Pancreas (tissue), 10 donors: ENCODE results near the gene CHRDL1. TPM values are rescaled to one million over a fixed set of nuclear protein-coding genes. Genes with fewer than 3 reads are reported as not detected.
A peak's percentile ranks its signal among the peaks of the same experiment; 100 is the strongest.
"Not testable (repeated sequence)": the region's sequence is repeated elsewhere in the genome, so short reads cannot be mapped to it uniquely, and the experiment has no call there.

Experiments used
- ATAC-seq, 4 donors: fragments of 200-7000 bp; cut with Tn5 transposase; one replicate each; pipeline versions ENCODE4 v1.8.0 to v1.9.1; 2020; ENCODE audit warnings: mild to moderate bottlenecking in 4 of 4, moderate library complexity in 4 of 4
- DNase-seq, 6 donors: peaks; one replicate each; pipeline ENCODE4 v3.0.0-alpha.2; 2020
- FAIRE-seq: peaks from 2 replicates; lab custom pipeline; 2012; peaks lifted over from hg19 to GRCh38; lab: Jason Lieb, UNC
- H3K27ac ChIP-seq, 4 donors: fragments of 200-600 bp; sonication (generic); 1 replicate in 3 of 4; 2 replicates in 1 of 4; pipeline versions ENCODE4 v1.5.0 to v1.8.0; 2020
- H3K27me3 ChIP-seq, 4 donors: fragments of 200-600 bp; one replicate each; pipeline ENCODE4 v1.8.0; 2021
- H3K36me3 ChIP-seq, 3 donors: fragments of 200-600 bp; sonication (generic) in 1 of 3; one replicate each; pipeline versions ENCODE4 v1.5.0 to v1.8.0; 2020 to 2021
- H3K4me1 ChIP-seq, 3 donors: fragments of 200-600 bp; one replicate each; pipeline ENCODE4 v1.8.0; 2021
- H3K4me3 ChIP-seq, 4 donors: fragments of 200-600 bp; sonication (generic) in 2 of 4; one replicate each; pipeline versions ENCODE4 v1.5.0 to v1.8.0; 2020 to 2021
- H3K9me3 ChIP-seq, 4 donors: fragments of 200-600 bp; one replicate each; pipeline ENCODE4 v1.8.0; 2021
- CTCF ChIP-seq, 4 donors: fragments of 200-600 bp; sonication (generic) in 3 of 4; IDR thresholded peaks; one replicate each; pipeline versions ENCODE4 v1.5.0 to v1.8.0; 2021; ENCODE audit warnings: antibody characterized with exemption in 4 of 4
- WGBS, 2 donors: extraction: QIAGEN DNeasy Blood & Tissue Kit; methylation state at CpG; one replicate each; pipeline ENCODE4 v1.1.7; 2013; 5-methylcytosine and 5-hydroxymethylcytosine counted together
- intact Hi-C, 3 donors: fragments of 100-400 bp; cut with DNase I; formaldehyde crosslinking; loops; one replicate each; pipeline versions ENCODE4 v1.11.1 to v1.14.2; 2022
- polyA plus RNA-seq, 2 donors: library from polyadenylated mRNA; stranded (reverse); fragments of 200-250 nt; gene quantifications; one replicate each; pipeline ENCODE4 v1.2.3, GENCODE V29; 2013
- total RNA-seq, 6 donors: library from RNA; stranded (reverse); fragmentation: NEBNext Ultra II Directional in 4 of 6; extraction: Animal tissue kit (Norgen Biotek cat#: 25700) in 4 of 6; gene quantifications; one replicate each; pipeline versions ENCODE4 v1.2.1 to v1.2.4, GENCODE V29; 2021 to 2023
- donor health status: healthy with polysubstance abuse.
- donor health status: DM: no; HTN: no; CAD: no; lungs with moderate emphysema.
- donor health status: DM: no; HTN: no; CAD: no.
- donor health status: control.
- donor health status: control.
- donor health status: Bipolar disorder and iron deficiency.
- donor health status: DM: yes; HTN: yes; CAD: no.
- donor health status: DM: no; HTN: no; CAD: no.
- donor health status: DM: no; HTN: no; CAD: no.
- donor health status: DM: yes; HTN: yes; CAD: no.

Gene CHRDL1
- 1 to 10 TPM; 1.0 to 9.6 (median 2.2) TPM for total RNA-seq
- 1 to 10 TPM; 1.9 to 2.2 TPM for polyA plus RNA-seq

- intact Hi-C loops, result no loop called here
- Histone ChIP-seq H3K4me3 (peak within 1 kb of the TSS in 3 of 4 donors; percentile 16 to 37 (median 25)), H3K9me3 (no peaks in the 10 kb centered on the region), H3K27me3 (peaks cover 0 to 23% (median 4%) of the 10 kb centered on the region in 4 donors), H3K4me1 (no peaks in the 10 kb centered on the region), H3K27ac (no peak within 1 kb of the TSS), H3K36me3 (no peaks in the 10 kb centered on the region)
- TF ChIP-seq CTCF (IDR thresholded peaks at IDR 0.05), result no peak
- WGBS, 2 donors, result 3 to 19% methylated on average over 48 to 60 of the region's 60 CpGs
- ATAC-seq, result peak; percentile 86 to 95 (median 92)
- no peak for FAIRE-seq
- peak; percentile 49 to 72 (median 55) for DNase-seq
Observed at GRCh38 chrX:110795645-110796406, at the start of gene CHRDL1. Gene CHRDL1 (minus strand): TSS chrX:110795817. CDS start chrX:110792181, 3,636 bp downstream.

- no peak overlapping the region for H3K27ac ChIP-seq
- FAIRE-seq (no peak), DNase-seq (no peak), ATAC-seq (no peak)
- H3K36me3 ChIP-seq, result no peaks in the 10 kb centered on the region
- 59 to 70% methylated on average over 1 of the region's 1 CpG for WGBS, 2 donors
- peaks cover 0 to 5% (median 2%) of the 10 kb centered on the region in 4 donors for H3K27me3 ChIP-seq
- H3K9me3 ChIP-seq, result no peaks in the 10 kb centered on the region
- H3K4me3 ChIP-seq, result no peak overlapping the region
- intact Hi-C loops, result no loop called here
- H3K4me1 ChIP-seq, result no peaks in the 10 kb centered on the region
- no peak for TF ChIP-seq CTCF (IDR thresholded peaks at IDR 0.05)
Observed at GRCh38 chrX:110836982-110837381, 41.4 kb upstream of the CHRDL1 start.

GRCh38 chrX:110836451-110836850, 40.8 kb upstream of the CHRDL1 start:
- no peaks in the 10 kb centered on the region for H3K4me1 ChIP-seq
- no peaks in the 10 kb centered on the region for H3K36me3 ChIP-seq
- no peak overlapping the region for H3K4me3 ChIP-seq
- TF ChIP-seq CTCF (IDR thresholded peaks at IDR 0.05), result no peak
- FAIRE-seq (peak; percentile 80), DNase-seq (no peak), ATAC-seq (no peak)
- peaks cover 0 to 5% (median 2%) of the 10 kb centered on the region in 4 donors for H3K27me3 ChIP-seq
- intact Hi-C loops, result no loop called here
- H3K27ac ChIP-seq, result no peak overlapping the region
- H3K9me3 ChIP-seq, result no peaks in the 10 kb centered on the region

- no peak for FAIRE-seq
- no peak for ATAC-seq
- 47 to 58% methylated on average over 1 of the region's 1 CpG for WGBS, 2 donors
- H3K4me3 ChIP-seq, result no peak overlapping the region
- intact Hi-C loops, result no loop called here
- H3K36me3 ChIP-seq, result no peaks in the 10 kb centered on the region
- H3K4me1 ChIP-seq, result no peaks in the 10 kb centered on the region
- no peaks in the 10 kb centered on the region for H3K9me3 ChIP-seq
- no peak for TF ChIP-seq CTCF (IDR thresholded peaks at IDR 0.05)
- no peak overlapping the region for H3K27ac ChIP-seq
- no peak for DNase-seq
- H3K27me3 ChIP-seq, result peaks cover 0 to 5% (median 2%) of the 10 kb centered on the region in 4 donors
Observed at GRCh38 chrX:110836001-110836400, 40.4 kb upstream of the CHRDL1 start.

GRCh38 chrX:110825972-110826371, 30.4 kb upstream of the CHRDL1 start:
- Histone ChIP-seq H3K9me3 (no peaks in the 10 kb centered on the region), H3K27me3 (peaks cover 0 to 10% (median 0%) of the 10 kb centered on the region in 4 donors), H3K36me3 (no peaks in the 10 kb centered on the region), H3K4me1 (no peaks in the 10 kb centered on the region), H3K4me3 (no peak overlapping the region), H3K27ac (no peak overlapping the region)
- no peak for TF ChIP-seq CTCF (IDR thresholded peaks at IDR 0.05)
- ATAC-seq (no peak), FAIRE-seq (no peak), DNase-seq (no peak)
- WGBS, 2 donors, result 84 to 88% methylated on average over 2 of the region's 2 CpGs
- intact Hi-C loops, result no loop called here

- H3K36me3 ChIP-seq, H3K27me3 ChIP-seq, FAIRE-seq, H3K4me3 ChIP-seq, H3K9me3 ChIP-seq, H3K4me1 ChIP-seq, ATAC-seq, DNase-seq, intact Hi-C loops, H3K27ac ChIP-seq: not testable (repeated sequence)
- WGBS, 2 donors, result 50 to 72% methylated on average over 1 of the region's 1 CpG
Observed at GRCh38 chrX:110816543-110816942, 20.9 kb upstream of the CHRDL1 start.
